ENCODE data around the gene ELP5.

DNA sequence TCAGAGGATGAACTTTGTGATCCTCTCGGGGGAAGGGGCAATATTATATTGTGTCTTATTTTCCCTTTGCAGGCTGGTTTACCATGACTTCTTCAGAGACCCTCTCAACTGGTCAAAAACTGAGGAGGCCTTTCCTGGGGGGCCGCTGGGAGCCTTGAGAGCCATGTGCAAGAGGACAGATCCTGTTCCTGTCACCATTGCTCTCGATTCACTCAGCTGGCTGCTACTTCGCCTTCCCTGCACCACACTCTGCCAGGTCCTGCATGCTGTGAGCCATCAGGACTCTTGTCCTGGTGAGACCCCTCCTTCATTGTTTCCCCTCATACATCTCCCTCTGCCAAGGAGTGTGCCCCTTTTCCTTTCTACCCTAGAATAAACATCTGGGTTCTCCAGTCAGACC is 2.5 kb downstream of the ELP5 start:
- TF ChIP-seq, protein P1, sequence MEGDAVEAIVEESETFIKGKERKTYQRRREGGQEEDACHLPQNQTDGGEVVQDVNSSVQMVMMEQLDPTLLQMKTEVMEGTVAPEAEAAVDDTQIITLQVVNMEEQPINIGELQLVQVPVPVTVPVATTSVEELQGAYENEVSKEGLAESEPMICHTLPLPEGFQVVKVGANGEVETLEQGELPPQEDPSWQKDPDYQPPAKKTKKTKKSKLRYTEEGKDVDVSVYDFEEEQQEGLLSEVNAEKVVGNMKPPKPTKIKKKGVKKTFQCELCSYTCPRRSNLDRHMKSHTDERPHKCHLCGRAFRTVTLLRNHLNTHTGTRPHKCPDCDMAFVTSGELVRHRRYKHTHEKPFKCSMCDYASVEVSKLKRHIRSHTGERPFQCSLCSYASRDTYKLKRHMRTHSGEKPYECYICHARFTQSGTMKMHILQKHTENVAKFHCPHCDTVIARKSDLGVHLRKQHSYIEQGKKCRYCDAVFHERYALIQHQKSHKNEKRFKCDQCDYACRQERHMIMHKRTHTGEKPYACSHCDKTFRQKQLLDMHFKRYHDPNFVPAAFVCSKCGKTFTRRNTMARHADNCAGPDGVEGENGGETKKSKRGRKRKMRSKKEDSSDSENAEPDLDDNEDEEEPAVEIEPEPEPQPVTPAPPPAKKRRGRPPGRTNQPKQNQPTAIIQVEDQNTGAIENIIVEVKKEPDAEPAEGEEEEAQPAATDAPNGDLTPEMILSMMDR (IDR thresholded peaks at IDR 0.05; ENCODE audit: low read depth, low read length), result no peak
- TF ChIP-seq EZH2phosphoT487 (IDR thresholded peaks at IDR 0.05; ENCODE audit: low read depth), result no peak
